ENCODE measurements around the gene AMOTL2. TPM values are rescaled to one million over a fixed set of nuclear protein-coding genes. Genes with fewer than 3 reads are reported as not detected.
A peak's percentile ranks its signal among the peaks of the same experiment; 100 is the strongest.

The AMOTL2 gene
- polyA plus RNA-seq, 2 of the 4 experiments (the other 2 are of a cell fraction): 41.1 to 44.1 TPM

- no peaks in the 10 kb centered on the region for H3K9me3 ChIP-seq
- ChIA-PET POLR2A (interaction anchor here (0.7 to 1.7 kb wide), 6 partner anchors 9 to 56 kb away, joined by 3 to 5 read pairs (median 4); partner anchors contain the start of gene AMOTL2), CTCF (interaction anchor here (0.8 to 14.1 kb wide), 7 partner anchors 8 to 156 kb away, joined by 3 to 356 read pairs (median 5); partner anchors contain the start of gene AMOTL2)
- no peak for FAIRE-seq
- no peak overlapping the region for H3K4me3 ChIP-seq
- peaks cover 57% of the 10 kb centered on the region for H3K4me1 ChIP-seq
- DNase-seq (ENCODE audit: low read depth in 1 of 2, low spot score in 1 of 2): no peak
- peak overlapping the region; percentile 97 to 100 for H3K27ac ChIP-seq
- no peak for ATAC-seq
- no peak for TF ChIP-seq POLR2A (IDR thresholded peaks at IDR 0.05; ENCODE audit: low read length)
- TF ChIP-seq PBX3 (IDR thresholded peaks at IDR 0.05): no peak
- TF ChIP-seq HMGXB4 (CRISPR knock-in tag; IDR thresholded peaks at IDR 0.05; ENCODE audit: borderline replicate concordance): no peak
- no peak for TF ChIP-seq ZNF302 (CRISPR knock-in tag; IDR thresholded peaks at IDR 0.05)
- TF ChIP-seq ZFP36 (IDR thresholded peaks at IDR 0.05; ENCODE audit: borderline replicate concordance, partially characterized antibody): no peak
- TF ChIP-seq ESRRA (IDR thresholded peaks at IDR 0.05; ENCODE audit: borderline replicate concordance, low read length): no peak
- TF ChIP-seq JUN (IDR thresholded peaks at IDR 0.05): no peak
- no peak for TF ChIP-seq RNF2 (IDR thresholded peaks at IDR 0.05; ENCODE audit: borderline replicate concordance, low read depth)
- TF ChIP-seq SMC3 (IDR thresholded peaks at IDR 0.05): no peak
- WGBS (ENCODE audit: missing lambda C conversion rate): 95% methylated on average over 2 of the region's 2 CpGs
- no peak overlapping the region for H3K4me2 ChIP-seq
These were observed 56.1 kb downstream of the AMOTL2 start for GRCh38 chr3:134318166-134318565.

GRCh38 chr3:134317106-134317947, 56.9 kb downstream of the AMOTL2 start:
- ChIA-PET CTCF (interaction anchor here (0.8 to 14.1 kb wide), 8 partner anchors 8 to 157 kb away, joined by 3 to 356 read pairs (median 4); partner anchors contain the start of gene AMOTL2), POLR2A (interaction anchor here (0.7 to 1.7 kb wide), 6 partner anchors 10 to 57 kb away, joined by 3 to 5 read pairs (median 4); partner anchors contain the start of gene AMOTL2)
- DNase-seq (ENCODE audit: low read depth in 1 of 2, low spot score in 1 of 2): peak in 1 of 2 experiments; percentile 67
- H3K27ac ChIP-seq: peak overlapping the region; percentile 97 to 100
- FAIRE-seq: no peak
- H3K4me3 ChIP-seq: no peak overlapping the region
- peaks cover 65% of the 10 kb centered on the region for H3K4me1 ChIP-seq
- H3K4me2 ChIP-seq: peak overlapping the region; percentile 48; the same call in 2 of the 3 replicates
- ATAC-seq: peak in 1 of 2 experiments; percentile 48; a peak in 3 of 6 replicates
- WGBS (ENCODE audit: missing lambda C conversion rate): 68% methylated on average over 6 of the region's 6 CpGs
- no peaks in the 10 kb centered on the region for H3K9me3 ChIP-seq
- TF ChIP-seq MYC (IDR thresholded peaks at IDR 0.05; ENCODE audit: borderline replicate concordance, low read length): no peak
- TF ChIP-seq POLR2A (IDR thresholded peaks at IDR 0.05; ENCODE audit: low read length): no peak
- TF ChIP-seq RCOR1 (IDR thresholded peaks at IDR 0.05; ENCODE audit: low read depth, low read length): no peak
- TF ChIP-seq ZSCAN20 (CRISPR knock-in tag; IDR thresholded peaks at IDR 0.05): no peak
- TF ChIP-seq MAZ (IDR thresholded peaks at IDR 0.05; ENCODE audit: borderline replicate concordance, low read depth, low read length): no peak
- TF ChIP-seq SREBF2 (IDR thresholded peaks at IDR 0.05): no peak
- no peak for TF ChIP-seq CHD2 (IDR thresholded peaks at IDR 0.05; ENCODE audit: low read length, partially characterized antibody)
- peak in 1 of 2 experiments; percentile 45; a peak in 1 of 5 replicates for TF ChIP-seq EP300 (IDR thresholded peaks at IDR 0.05)
- TF ChIP-seq E2F6 (IDR thresholded peaks at IDR 0.05; ENCODE audit: borderline replicate concordance, low read depth): 0 out of 2 replicates have a peak, but pooled peaks have one; percentile 31
- 0 out of 5 replicates have a peak, but pooled peaks of 1 of the 2 experiments have one; percentile 31 for TF ChIP-seq JUN (IDR thresholded peaks at IDR 0.05)
- TF ChIP-seq FOXS1 (CRISPR knock-in tag; IDR thresholded peaks at IDR 0.05): no peak
- no peak for TF ChIP-seq RARB (CRISPR knock-in tag; IDR thresholded peaks at IDR 0.05)
- no peak for TF ChIP-seq TP53 (CRISPR knock-in tag; IDR thresholded peaks at IDR 0.05)
- no peak for TF ChIP-seq NR3C1 (IDR thresholded peaks at IDR 0.05)
- TF ChIP-seq JUNB (IDR thresholded peaks at IDR 0.05): 0 out of 2 replicates have a peak, but pooled peaks have one; percentile 14
- TF ChIP-seq BHLHE40 (IDR thresholded peaks at IDR 0.05; ENCODE audit: low read depth, low read length): no peak
- no peak for TF ChIP-seq SMC3 (IDR thresholded peaks at IDR 0.05)
- no peak for TF ChIP-seq HEYL (CRISPR knock-in tag; IDR thresholded peaks at IDR 0.05)
- no peak for TF ChIP-seq EHMT2 (IDR thresholded peaks at IDR 0.05; ENCODE audit: low read depth)
- TF ChIP-seq FOSB (CRISPR knock-in tag; IDR thresholded peaks at IDR 0.05): no peak
- TF ChIP-seq BCL3 (IDR thresholded peaks at IDR 0.05): no peak
- no peak for TF ChIP-seq CHD4 (IDR thresholded peaks at IDR 0.05; ENCODE audit: borderline replicate concordance)
- TF ChIP-seq FOSL2 (IDR thresholded peaks at IDR 0.05): no peak
- peak; percentile 66 for TF ChIP-seq FOSL2 (CRISPR knock-in tag; IDR thresholded peaks at IDR 0.05)
- TF ChIP-seq HDAC2 (IDR thresholded peaks at IDR 0.05): no peak
- no peak for TF ChIP-seq RNF2 (IDR thresholded peaks at IDR 0.05; ENCODE audit: borderline replicate concordance, low read depth)
- TF ChIP-seq, protein P1, sequence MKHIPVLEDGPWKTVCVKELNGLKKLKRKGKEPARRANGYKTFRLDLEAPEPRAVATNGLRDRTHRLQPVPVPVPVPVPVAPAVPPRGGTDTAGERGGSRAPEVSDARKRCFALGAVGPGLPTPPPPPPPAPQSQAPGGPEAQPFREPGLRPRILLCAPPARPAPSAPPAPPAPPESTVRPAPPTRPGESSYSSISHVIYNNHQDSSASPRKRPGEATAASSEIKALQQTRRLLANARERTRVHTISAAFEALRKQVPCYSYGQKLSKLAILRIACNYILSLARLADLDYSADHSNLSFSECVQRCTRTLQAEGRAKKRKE (CRISPR knock-in tag; IDR thresholded peaks at IDR 0.05; ENCODE audit: low read depth): no peak; the same call in 1 of the 2 replicates
